Vagina (tissue), 2 donors: ENCODE data around the gene IL25.

Experiments
- CTCF ChIP-seq, 3 experiments: fragments of 450-650 bp in 2 of 3; fragments of 200-600 bp in 1 of 3; sonication (generic) in 1 of 3; IDR thresholded peaks; one replicate each; pipeline ENCODE4 v1.5.1; 2017 to 2019; ENCODE audit warnings: antibody characterized with exemption in 3 of 3, mild to moderate bottlenecking in 2 of 3, moderate library complexity in 2 of 3
- POLR2AphosphoS5 ChIP-seq, 2 donors: sonication (generic); formaldehyde crosslinking; IDR thresholded peaks; one replicate each; pipeline ENCODE4 v1.9.0; 2017; ENCODE audit warnings: antibody characterized with exemption in 2 of 2, mild to moderate bottlenecking in 2 of 2, low read depth in 1 of 2; ENCODE audit not compliant: insufficient read depth in 1 of 2

DNA sequence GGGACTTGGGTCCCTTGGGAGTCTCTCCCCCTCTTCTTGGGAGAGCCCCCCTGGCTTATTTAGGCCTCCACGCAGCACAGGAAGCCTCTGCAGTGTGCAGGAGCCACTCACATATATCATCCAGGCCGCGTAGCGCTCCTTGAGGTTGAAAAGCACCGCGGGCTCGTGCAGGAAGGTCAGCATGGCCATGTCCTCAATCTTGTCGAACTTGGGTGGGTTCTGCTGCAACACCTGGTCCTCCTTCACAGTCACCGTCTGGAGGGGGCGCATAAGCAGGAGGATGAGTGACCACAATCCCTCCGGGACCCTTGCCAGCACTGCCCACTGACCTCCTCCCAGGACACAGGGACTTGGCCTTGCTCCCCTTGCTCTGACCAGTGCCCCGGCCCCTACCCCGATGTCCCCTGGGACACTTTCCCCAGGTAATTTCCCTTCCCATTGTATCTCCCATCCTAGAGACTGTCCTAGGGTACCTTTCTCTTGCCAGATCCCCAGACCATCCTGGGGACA is 33.0 kb downstream of the IL25 start:
- no peak for TF ChIP-seq CTCF (IDR thresholded peaks at IDR 0.05)
- no peak for TF ChIP-seq POLR2AphosphoS5 (IDR thresholded peaks at IDR 0.05; ENCODE audit: insufficient read depth in 1 of 2, low read depth in 1 of 2)
